ENCODE results near the gene STK17A. TPM values are rescaled to one million over a fixed set of nuclear protein-coding genes. Genes with fewer than 3 reads are reported as not detected.

STK17A gene
- total and polyA plus RNA-seq, 2 donors = 64.3 to 74.0 TPM

DNA sequence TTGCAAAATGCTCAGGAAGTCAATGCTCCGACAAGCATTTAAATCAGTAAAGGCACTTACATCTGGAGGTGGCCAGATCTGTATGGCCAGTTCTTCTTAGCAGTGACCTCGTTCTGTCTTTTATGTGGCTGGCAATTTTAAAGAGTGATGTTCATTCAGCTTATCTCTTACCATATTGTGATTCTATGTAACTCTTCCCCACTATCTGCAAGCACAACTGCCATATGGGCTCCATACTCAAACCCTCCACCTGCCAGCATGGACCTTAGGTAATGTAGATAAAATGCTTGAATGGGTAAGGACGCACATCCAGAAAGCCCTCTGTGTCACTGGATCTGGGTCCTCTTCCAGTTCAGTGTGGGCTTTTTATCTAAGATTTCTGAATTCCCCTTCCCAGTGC, 42.4 kb upstream of the STK17A start:
- no peaks in the 10 kb centered on the region for H3K4me1 ChIP-seq (ENCODE audit: control insufficient read depth in 2 of 2, insufficient read depth in 2 of 2, low read length in 2 of 2)
- H3K27ac ChIP-seq (ENCODE audit: low read depth in 1 of 2, low read length in 1 of 2) = no peak overlapping the region
- no peaks in the 10 kb centered on the region for H3K9me3 ChIP-seq (ENCODE audit: control insufficient read depth in 2 of 2, insufficient read depth in 1 of 2, low read length in 1 of 2)
- no peak for DNase-seq (ENCODE audit: low read depth in 6 of 9, low spot score in 9 of 9)
- no peaks in the 10 kb centered on the region for H3K27me3 ChIP-seq (ENCODE audit: control insufficient read depth in 2 of 2, insufficient read depth in 1 of 2, low read length in 1 of 2)
- WGBS = 95% methylated on average over 3 of the region's 3 CpGs
- no peaks in the 10 kb centered on the region for H3K36me3 ChIP-seq (ENCODE audit: control insufficient read depth in 2 of 2, insufficient read depth in 2 of 2, low read length in 1 of 2)
- H3K4me3 ChIP-seq (ENCODE audit: low read length in 2 of 2) = no peak overlapping the region

DNA sequence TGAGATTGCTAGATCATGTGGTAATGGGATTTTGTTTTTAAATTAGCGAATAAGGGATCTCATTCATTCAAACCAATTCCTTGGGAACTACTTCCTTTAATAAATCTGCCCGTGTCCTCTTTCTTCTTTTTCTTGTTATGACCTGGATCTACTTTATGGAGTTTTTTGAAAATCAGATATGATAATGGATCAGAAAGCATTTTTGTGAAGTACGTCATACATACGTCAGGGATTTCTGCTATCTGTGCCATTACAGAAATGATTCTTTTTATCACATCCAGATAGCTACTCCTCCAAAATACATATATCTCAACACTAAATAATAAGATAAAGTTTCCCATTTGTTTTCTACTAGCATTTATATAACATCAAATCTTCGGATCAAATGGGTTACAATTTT, 40.2 kb upstream of the STK17A start:
- H3K36me3 ChIP-seq (ENCODE audit: control insufficient read depth in 2 of 2, insufficient read depth in 2 of 2, low read length in 1 of 2) = no peaks in the 10 kb centered on the region
- H3K27me3 ChIP-seq (ENCODE audit: control insufficient read depth in 2 of 2, insufficient read depth in 1 of 2, low read length in 1 of 2) = no peaks in the 10 kb centered on the region
- H3K4me1 ChIP-seq (ENCODE audit: control insufficient read depth in 2 of 2, insufficient read depth in 2 of 2, low read length in 2 of 2) = no peaks in the 10 kb centered on the region
- H3K4me3 ChIP-seq (ENCODE audit: low read length in 2 of 2) = no peak overlapping the region
- DNase-seq (ENCODE audit: low read depth in 6 of 9, low spot score in 9 of 9) = no peak
- WGBS = 96% methylated on average over 5 of the region's 5 CpGs
- H3K9me3 ChIP-seq (ENCODE audit: control insufficient read depth in 2 of 2, insufficient read depth in 1 of 2, low read length in 1 of 2) = peaks cover 0 to 7% of the 10 kb centered on the region in 2 donors
- H3K27ac ChIP-seq (ENCODE audit: low read depth in 1 of 2, low read length in 1 of 2) = no peak overlapping the region

DNA sequence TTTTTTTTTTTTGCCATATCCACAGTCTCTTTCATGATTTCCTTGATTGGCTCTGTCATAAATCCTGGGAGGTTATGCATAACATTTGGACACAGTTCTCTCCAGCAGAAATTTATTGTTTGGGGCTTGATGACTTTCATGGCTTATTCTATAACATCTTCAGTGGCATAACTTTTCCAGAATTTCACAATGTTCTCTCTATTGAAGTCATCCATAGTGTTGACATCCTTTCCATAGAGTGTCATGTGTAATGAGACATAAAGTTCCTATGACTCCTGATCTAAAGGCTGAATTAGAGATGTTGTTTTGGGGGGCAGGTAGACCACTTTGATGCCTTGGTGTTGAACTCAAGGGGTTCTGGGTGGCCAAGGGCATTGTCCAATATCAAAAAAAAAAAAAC, 36.7 kb upstream of the STK17A start:
- Histone ChIP-seq H3K4me1 (ENCODE audit: control insufficient read depth in 2 of 2, insufficient read depth in 2 of 2, low read length in 2 of 2) (no peaks in the 10 kb centered on the region), H3K27ac (ENCODE audit: low read depth in 1 of 2, low read length in 1 of 2) (no peak overlapping the region), H3K9me3 (ENCODE audit: control insufficient read depth in 2 of 2, insufficient read depth in 1 of 2, low read length in 1 of 2) (peaks cover 0 to 7% of the 10 kb centered on the region in 2 donors), H3K27me3 (ENCODE audit: control insufficient read depth in 2 of 2, insufficient read depth in 1 of 2, low read length in 1 of 2) (peaks cover 0 to 2% of the 10 kb centered on the region in 2 donors), H3K4me3 (ENCODE audit: low read length in 2 of 2) (no peak overlapping the region), H3K36me3 (ENCODE audit: control insufficient read depth in 2 of 2, insufficient read depth in 2 of 2, low read length in 1 of 2) (no peaks in the 10 kb centered on the region)
- no peak for DNase-seq (ENCODE audit: low read depth in 6 of 9, low spot score in 9 of 9)

DNA sequence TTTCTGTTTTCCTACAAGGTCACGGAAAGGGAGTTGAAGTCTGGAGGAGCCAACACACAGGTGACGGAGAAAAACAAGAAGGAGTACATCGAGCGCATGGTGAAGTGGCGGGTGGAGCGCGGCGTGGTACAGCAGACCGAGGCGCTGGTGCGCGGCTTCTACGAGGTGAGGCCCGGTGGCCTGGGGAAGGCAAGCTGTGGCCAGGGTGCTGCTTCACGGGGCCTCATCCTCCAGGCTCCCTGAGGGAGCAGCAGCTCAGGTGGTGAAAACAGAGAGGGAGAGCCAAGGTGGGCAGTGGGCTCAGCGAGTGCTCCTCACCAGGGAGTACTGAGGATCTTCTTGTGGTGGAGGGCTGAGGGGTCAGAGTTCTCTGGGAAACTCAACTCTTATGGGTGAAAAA, 32.5 kb upstream of the STK17A start:
- WGBS = 96% methylated on average over 16 of the region's 16 CpGs
- H3K27me3 ChIP-seq (ENCODE audit: control insufficient read depth in 2 of 2, insufficient read depth in 1 of 2, low read length in 1 of 2) = peaks cover 2% of the 10 kb centered on the region in 2 donors

DNA sequence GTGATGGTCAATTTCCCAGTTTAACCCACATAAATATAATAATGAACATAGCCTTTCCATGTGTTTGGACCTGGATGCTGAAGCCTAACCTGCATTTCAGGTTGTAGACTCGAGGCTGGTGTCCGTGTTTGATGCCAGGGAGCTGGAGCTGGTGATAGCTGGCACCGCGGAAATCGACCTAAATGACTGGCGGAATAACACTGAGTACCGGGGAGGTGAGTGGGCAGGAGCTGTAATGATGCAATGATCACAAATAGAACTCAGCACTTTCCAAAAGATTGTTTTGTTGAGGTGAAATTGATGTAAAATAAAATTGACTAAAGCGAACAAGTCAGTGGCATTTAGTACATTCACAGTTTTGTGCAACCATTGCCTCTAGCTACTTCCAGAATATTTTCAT, 30.8 kb upstream of the STK17A start:
- Histone ChIP-seq H3K4me3 (ENCODE audit: low read length in 2 of 2) (no peak overlapping the region), H3K9me3 (ENCODE audit: control insufficient read depth in 2 of 2, insufficient read depth in 1 of 2, low read length in 1 of 2) (peaks cover 0 to 3% of the 10 kb centered on the region in 2 donors), H3K4me1 (ENCODE audit: control insufficient read depth in 2 of 2, insufficient read depth in 2 of 2, low read length in 2 of 2) (no peaks in the 10 kb centered on the region), H3K27ac (ENCODE audit: low read depth in 1 of 2, low read length in 1 of 2) (no peak overlapping the region), H3K27me3 (ENCODE audit: control insufficient read depth in 2 of 2, insufficient read depth in 1 of 2, low read length in 1 of 2) (peaks cover 2% of the 10 kb centered on the region in 2 donors), H3K36me3 (ENCODE audit: control insufficient read depth in 2 of 2, insufficient read depth in 2 of 2, low read length in 1 of 2) (no peaks in the 10 kb centered on the region)
- no peak for DNase-seq (ENCODE audit: low read depth in 6 of 9, low spot score in 9 of 9)
- 96% methylated on average over 8 of the region's 8 CpGs for WGBS

More for the DNA sequence above, 32.5 kb upstream of the STK17A start:
- DNase-seq (ENCODE audit: low read depth in 6 of 9, low spot score in 9 of 9) = no peak
- Histone ChIP-seq H3K4me3 (ENCODE audit: low read length in 2 of 2) (no peak overlapping the region), H3K9me3 (ENCODE audit: control insufficient read depth in 2 of 2, insufficient read depth in 1 of 2, low read length in 1 of 2) (peaks cover 0 to 7% of the 10 kb centered on the region in 2 donors), H3K36me3 (ENCODE audit: control insufficient read depth in 2 of 2, insufficient read depth in 2 of 2, low read length in 1 of 2) (no peaks in the 10 kb centered on the region), H3K4me1 (ENCODE audit: control insufficient read depth in 2 of 2, insufficient read depth in 2 of 2, low read length in 2 of 2) (no peaks in the 10 kb centered on the region), H3K27ac (ENCODE audit: low read depth in 1 of 2, low read length in 1 of 2) (no peak overlapping the region)

DNA sequence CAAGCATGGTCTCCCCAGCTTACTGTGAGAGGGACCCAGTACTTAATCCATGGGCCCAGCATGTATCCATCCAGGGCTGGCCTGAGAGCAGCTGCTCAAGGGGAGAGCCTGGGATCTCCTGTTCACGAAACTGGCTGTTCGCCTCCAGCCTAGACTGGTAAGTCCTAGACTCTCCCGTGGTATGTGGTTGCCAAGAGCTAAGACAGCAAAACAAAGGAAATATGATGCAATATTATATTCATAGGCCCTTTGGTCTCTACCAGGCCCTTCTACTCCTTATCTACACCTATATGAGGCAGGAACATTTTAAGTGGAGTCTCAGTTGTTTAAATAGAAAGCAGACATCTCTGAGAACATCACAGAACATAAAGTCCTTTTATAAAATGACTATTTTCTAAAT, 28.9 kb upstream of the STK17A start:
- 84% methylated on average over 3 of the region's 3 CpGs for WGBS
- no peaks in the 10 kb centered on the region for H3K9me3 ChIP-seq (ENCODE audit: control insufficient read depth in 2 of 2, insufficient read depth in 1 of 2, low read length in 1 of 2)
- peaks cover 2% of the 10 kb centered on the region in 2 donors for H3K27me3 ChIP-seq (ENCODE audit: control insufficient read depth in 2 of 2, insufficient read depth in 1 of 2, low read length in 1 of 2)
- peak in 1 of 9 donors; percentile 4 for DNase-seq (ENCODE audit: low read depth in 6 of 9, low spot score in 9 of 9)
- H3K4me3 ChIP-seq (ENCODE audit: low read length in 2 of 2) = no peak overlapping the region
- H3K4me1 ChIP-seq (ENCODE audit: control insufficient read depth in 2 of 2, insufficient read depth in 2 of 2, low read length in 2 of 2) = no peaks in the 10 kb centered on the region
- H3K27ac ChIP-seq (ENCODE audit: low read depth in 1 of 2, low read length in 1 of 2) = no peak overlapping the region
- no peaks in the 10 kb centered on the region for H3K36me3 ChIP-seq (ENCODE audit: control insufficient read depth in 2 of 2, insufficient read depth in 2 of 2, low read length in 1 of 2)

DNA sequence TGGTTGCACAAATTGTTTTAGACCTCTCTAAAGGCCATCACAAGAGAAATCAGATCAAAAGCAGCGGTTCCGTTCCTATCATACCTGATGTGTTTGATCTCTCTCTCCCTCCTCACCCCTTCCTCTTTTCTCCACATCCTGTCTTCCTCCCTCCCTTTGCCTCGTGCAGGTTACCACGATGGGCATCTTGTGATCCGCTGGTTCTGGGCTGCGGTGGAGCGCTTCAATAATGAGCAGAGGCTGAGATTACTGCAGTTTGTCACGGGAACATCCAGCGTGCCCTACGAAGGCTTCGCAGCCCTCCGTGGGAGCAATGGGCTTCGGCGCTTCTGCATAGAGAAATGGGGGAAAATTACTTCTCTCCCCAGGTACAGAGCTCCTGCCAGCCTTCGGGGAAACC, 28.5 kb upstream of the STK17A start:
- no peaks in the 10 kb centered on the region for H3K4me1 ChIP-seq (ENCODE audit: control insufficient read depth in 2 of 2, insufficient read depth in 2 of 2, low read length in 2 of 2)
- peaks cover 2% of the 10 kb centered on the region in 2 donors for H3K27me3 ChIP-seq (ENCODE audit: control insufficient read depth in 2 of 2, insufficient read depth in 1 of 2, low read length in 1 of 2)
- DNase-seq (ENCODE audit: low read depth in 6 of 9, low spot score in 9 of 9) = peak in 3 of 9 donors; percentile 5 to 42 (median 9)
- H3K4me3 ChIP-seq (ENCODE audit: low read length in 2 of 2) = no peak overlapping the region
- H3K36me3 ChIP-seq (ENCODE audit: control insufficient read depth in 2 of 2, insufficient read depth in 2 of 2, low read length in 1 of 2) = no peaks in the 10 kb centered on the region
- no peaks in the 10 kb centered on the region for H3K9me3 ChIP-seq (ENCODE audit: control insufficient read depth in 2 of 2, insufficient read depth in 1 of 2, low read length in 1 of 2)
- H3K27ac ChIP-seq (ENCODE audit: low read depth in 1 of 2, low read length in 1 of 2) = no peak overlapping the region
- 80% methylated on average over 15 of the region's 15 CpGs for WGBS

DNA sequence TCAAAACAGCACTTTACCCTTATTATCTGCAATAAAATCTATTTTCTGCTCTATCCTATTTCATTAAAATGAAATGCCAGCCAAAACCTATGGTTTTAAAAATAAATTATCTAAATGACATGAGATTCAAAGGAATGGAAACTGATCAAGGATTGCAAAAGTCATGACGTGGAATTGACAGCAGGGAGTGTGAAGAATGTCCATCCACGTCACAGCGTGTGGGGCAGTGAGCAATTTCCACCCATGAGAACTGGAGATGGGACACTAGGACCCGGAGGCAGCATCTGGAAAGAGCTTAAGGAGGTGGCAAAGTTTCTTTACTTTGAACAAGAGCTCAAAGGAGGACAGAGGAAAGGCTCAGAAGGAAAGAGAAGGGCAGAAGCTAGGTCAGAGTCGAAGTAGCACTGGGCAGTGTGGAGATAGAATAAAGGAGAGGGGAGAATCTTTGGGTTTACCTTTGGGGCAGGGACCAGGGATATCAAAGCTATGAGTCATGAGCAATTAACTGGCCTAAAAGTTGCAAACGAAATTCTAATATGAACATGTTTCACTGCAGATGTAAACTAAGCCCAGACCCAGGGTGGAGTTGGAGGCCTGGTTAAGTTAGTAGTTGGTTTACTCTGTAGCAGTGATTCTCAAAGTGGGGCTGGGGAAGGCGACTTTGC, 24.9 kb upstream of the STK17A start:
- 96% methylated on average over 7 of the region's 7 CpGs for WGBS
- no peaks in the 10 kb centered on the region for H3K27me3 ChIP-seq (ENCODE audit: control insufficient read depth in 2 of 2, insufficient read depth in 1 of 2, low read length in 1 of 2)
- no peak for DNase-seq (ENCODE audit: low read depth in 6 of 9, low spot score in 9 of 9)

DNA sequence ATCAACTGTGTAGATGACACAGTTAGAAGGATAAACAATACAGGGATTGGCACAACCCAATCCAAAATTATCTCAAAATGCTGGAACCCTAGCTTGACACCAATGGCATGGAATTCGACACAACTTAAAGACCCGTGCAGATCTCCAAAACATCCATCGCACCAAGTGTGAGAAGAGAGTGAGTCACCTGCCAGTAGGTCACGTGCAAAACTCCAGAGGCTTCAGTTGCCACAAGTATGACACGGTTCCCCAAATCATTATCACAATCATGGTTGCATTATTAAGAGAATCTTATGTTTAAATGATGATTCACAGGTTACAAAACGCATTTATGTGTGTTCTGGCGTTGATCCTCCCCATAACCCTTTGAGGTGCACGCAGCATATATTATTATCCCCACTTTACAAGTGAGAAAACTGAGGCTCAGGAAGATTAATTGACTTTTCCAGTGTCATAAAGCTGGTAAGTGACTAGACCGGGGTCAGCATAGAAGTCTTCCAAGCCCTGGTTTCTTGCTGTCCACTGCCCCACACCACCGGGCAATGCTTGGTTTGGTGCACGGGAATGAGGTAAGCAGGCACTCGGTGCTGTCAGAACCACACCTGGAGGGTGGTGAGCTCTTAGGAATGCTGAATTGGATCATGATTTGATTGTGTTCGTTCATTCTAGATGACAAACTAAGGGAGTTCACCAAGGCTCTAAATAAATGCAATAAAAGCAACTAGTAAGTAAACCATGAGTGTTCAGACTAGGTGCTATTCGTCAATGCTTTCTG, 23.6 kb upstream of the STK17A start:
- H3K4me1 ChIP-seq (ENCODE audit: control insufficient read depth in 2 of 2, insufficient read depth in 2 of 2, low read length in 2 of 2) = no peaks in the 10 kb centered on the region
- H3K36me3 ChIP-seq (ENCODE audit: control insufficient read depth in 2 of 2, insufficient read depth in 2 of 2, low read length in 1 of 2) = no peaks in the 10 kb centered on the region
- WGBS = 96% methylated on average over 14 of the region's 14 CpGs
- H3K27me3 ChIP-seq (ENCODE audit: control insufficient read depth in 2 of 2, insufficient read depth in 1 of 2, low read length in 1 of 2) = no peaks in the 10 kb centered on the region
- no peak overlapping the region for H3K4me3 ChIP-seq (ENCODE audit: low read length in 2 of 2)
- no peaks in the 10 kb centered on the region for H3K9me3 ChIP-seq (ENCODE audit: control insufficient read depth in 2 of 2, insufficient read depth in 1 of 2, low read length in 1 of 2)
- no peak for DNase-seq (ENCODE audit: low read depth in 6 of 9, low spot score in 9 of 9)
- H3K27ac ChIP-seq (ENCODE audit: low read depth in 1 of 2, low read length in 1 of 2) = no peak overlapping the region

More for the DNA sequence above, 24.9 kb upstream of the STK17A start:
- Histone ChIP-seq H3K36me3 (ENCODE audit: control insufficient read depth in 2 of 2, insufficient read depth in 2 of 2, low read length in 1 of 2) (no peaks in the 10 kb centered on the region), H3K4me1 (ENCODE audit: control insufficient read depth in 2 of 2, insufficient read depth in 2 of 2, low read length in 2 of 2) (no peaks in the 10 kb centered on the region), H3K9me3 (ENCODE audit: control insufficient read depth in 2 of 2, insufficient read depth in 1 of 2, low read length in 1 of 2) (no peaks in the 10 kb centered on the region), H3K4me3 (ENCODE audit: low read length in 2 of 2) (no peak overlapping the region), H3K27ac (ENCODE audit: low read depth in 1 of 2, low read length in 1 of 2) (no peak overlapping the region)
